Activated CD4-positive, alpha-beta T cell treated with anti-CD3 and anti-CD28 coated beads, Interleukin-2, amount 10 ng/mL, durations not matched to agents 24 days and 14 days (primary cell): Measurements from ENCODE around the gene EFL1. TPM values are rescaled to one million over a fixed set of nuclear protein-coding genes. Genes with fewer than 3 reads are reported as not detected.
"Not testable (repeated sequence)": the region's sequence is repeated elsewhere in the genome, so short reads cannot be mapped to it uniquely, and the experiment has no call there.

ENCODE experiments used
- DNase-seq: peaks from one replicate; pipeline ENCODE4 v3.0.0; 2022
- H3K27ac Mint-ChIP-seq: one replicate; pipeline ENCODE4 v1.8.0; 2022; ENCODE audit warnings: mild to moderate bottlenecking, mixed read lengths
- H3K27me3 Mint-ChIP-seq: one replicate; pipeline ENCODE4 v1.8.0; 2022; ENCODE audit warnings: mixed read lengths
- H3K36me3 Mint-ChIP-seq: one replicate; pipeline ENCODE4 v1.8.0; 2022; ENCODE audit warnings: low read depth, mild to moderate bottlenecking, mixed read lengths
- H3K4me1 Mint-ChIP-seq: one replicate; pipeline ENCODE4 v1.8.0; 2021; ENCODE audit warnings: mixed read lengths
- H3K4me3 Mint-ChIP-seq: one replicate; pipeline ENCODE4 v1.8.0; 2022; ENCODE audit warnings: mild to moderate bottlenecking, moderate library complexity, mixed read lengths
- H3K9me3 Mint-ChIP-seq: one replicate; pipeline ENCODE4 v1.8.0; 2021; ENCODE audit warnings: mixed read lengths
- intact Hi-C: fragments of 100-400 bp; cut with micrococcal nuclease; formaldehyde crosslinking; loops from one replicate; pipeline ENCODE4 v1.15.1; 2023
- total RNA-seq: library from RNA; stranded (reverse); gene quantifications from 2 replicates; pipeline ENCODE4 v1.2.3, GENCODE V29; 2022

Gene EFL1
- total RNA-seq, 1 donor from 2014 or later: 27.2 TPM

- DNase-seq, H3K27me3 Mint-ChIP-seq, intact Hi-C loops, H3K27ac Mint-ChIP-seq, H3K4me3 Mint-ChIP-seq, H3K9me3 Mint-ChIP-seq, H3K4me1 Mint-ChIP-seq: not testable (repeated sequence)
- H3K36me3 Mint-ChIP-seq: peaks cover 17% of the 10 kb centered on the region
These were observed 52.4 kb downstream of the EFL1 start for GRCh38 chr15:82210066-82210597.

GRCh38 chr15:82204575-82204974 is 58.0 kb downstream of the EFL1 start:
- intact Hi-C loops, H3K27ac Mint-ChIP-seq, H3K9me3 Mint-ChIP-seq, H3K4me1 Mint-ChIP-seq, H3K4me3 Mint-ChIP-seq, H3K27me3 Mint-ChIP-seq, H3K36me3 Mint-ChIP-seq, DNase-seq: not testable (repeated sequence)

- Mint-ChIP-seq H3K36me3 (peaks cover 2% of the 10 kb centered on the region), H3K9me3 (no peaks in the 10 kb centered on the region), H3K4me1 (peaks cover 5% of the 10 kb centered on the region), H3K27me3 (no peaks in the 10 kb centered on the region), H3K27ac (no peak overlapping the region), H3K4me3 (no peak overlapping the region)
- DNase-seq: peak; percentile 89
- intact Hi-C loops: loop anchor here (1.0 to 10.0 kb wide), 2 partner anchors 90 to 783 kb away; no protein-coding TSS in a partner anchor
These were observed 64.6 kb downstream of the EFL1 start for GRCh38 chr15:82197733-82198594.

GRCh38 chr15:82196353-82196752 is 66.2 kb downstream of the EFL1 start:
- Mint-ChIP-seq H3K27ac (no peak overlapping the region), H3K27me3 (no peaks in the 10 kb centered on the region), H3K4me1 (peaks cover 5% of the 10 kb centered on the region), H3K36me3 (peaks cover 2% of the 10 kb centered on the region), H3K9me3 (no peaks in the 10 kb centered on the region), H3K4me3 (no peak overlapping the region)
- DNase-seq: no peak
- intact Hi-C loops: loop anchor here (10.0 kb wide), 1 partner anchor 782 kb away; no protein-coding TSS in a partner anchor

- not testable (repeated sequence) for H3K9me3 Mint-ChIP-seq, DNase-seq, H3K27ac Mint-ChIP-seq, H3K4me3 Mint-ChIP-seq, H3K36me3 Mint-ChIP-seq, H3K27me3 Mint-ChIP-seq, H3K4me1 Mint-ChIP-seq
- intact Hi-C loops: loop anchor here (10.0 kb wide), 1 partner anchor 781 kb away; no protein-coding TSS in a partner anchor
These were observed 66.7 kb downstream of the EFL1 start for GRCh38 chr15:82195818-82196217.

- H3K4me3 Mint-ChIP-seq, H3K4me1 Mint-ChIP-seq, H3K27ac Mint-ChIP-seq, DNase-seq, H3K36me3 Mint-ChIP-seq, H3K27me3 Mint-ChIP-seq, H3K9me3 Mint-ChIP-seq: not testable (repeated sequence)
- intact Hi-C loops: loop anchor here (10.0 kb wide), 1 partner anchor 780 kb away; no protein-coding TSS in a partner anchor
These were observed 68.0 kb downstream of the EFL1 start for GRCh38 chr15:82194488-82194887.

- not testable (repeated sequence) for H3K27ac Mint-ChIP-seq, H3K4me1 Mint-ChIP-seq, DNase-seq, H3K9me3 Mint-ChIP-seq, H3K36me3 Mint-ChIP-seq, H3K27me3 Mint-ChIP-seq, H3K4me3 Mint-ChIP-seq
- intact Hi-C loops: loop anchor here (10.0 kb wide), 1 partner anchor 779 kb away; no protein-coding TSS in a partner anchor
These were observed 69.1 kb downstream of the EFL1 start for GRCh38 chr15:82193435-82193834.

- not testable (repeated sequence) for H3K4me1 Mint-ChIP-seq, H3K27ac Mint-ChIP-seq, H3K36me3 Mint-ChIP-seq, H3K27me3 Mint-ChIP-seq, DNase-seq, H3K9me3 Mint-ChIP-seq, H3K4me3 Mint-ChIP-seq
- intact Hi-C loops: loop anchor here (10.0 kb wide), 1 partner anchor 778 kb away; no protein-coding TSS in a partner anchor
These were observed 70.1 kb downstream of the EFL1 start for GRCh38 chr15:82192394-82192793.

- DNase-seq: no peak
- H3K36me3 Mint-ChIP-seq: no peaks in the 10 kb centered on the region
- intact Hi-C loops: no loop called here
- H3K9me3 Mint-ChIP-seq: no peaks in the 10 kb centered on the region
- no peak overlapping the region for H3K4me3 Mint-ChIP-seq
- no peaks in the 10 kb centered on the region for H3K27me3 Mint-ChIP-seq
- H3K4me1 Mint-ChIP-seq: no peaks in the 10 kb centered on the region
- no peak overlapping the region for H3K27ac Mint-ChIP-seq
These were observed 75.7 kb downstream of the EFL1 start for GRCh38 chr15:82186719-82187406.

- no peak for DNase-seq
- Mint-ChIP-seq H3K9me3 (no peaks in the 10 kb centered on the region), H3K36me3 (no peaks in the 10 kb centered on the region), H3K4me1 (no peaks in the 10 kb centered on the region), H3K4me3 (no peak overlapping the region), H3K27me3 (no peaks in the 10 kb centered on the region), H3K27ac (no peak overlapping the region)
- intact Hi-C loops: no loop called here
These were observed 76.4 kb downstream of the EFL1 start for GRCh38 chr15:82186161-82186560.

- no peaks in the 10 kb centered on the region for H3K36me3 Mint-ChIP-seq
- H3K9me3 Mint-ChIP-seq: no peaks in the 10 kb centered on the region
- no peak for DNase-seq
- H3K27me3 Mint-ChIP-seq: no peaks in the 10 kb centered on the region
- no peak overlapping the region for H3K4me3 Mint-ChIP-seq
- no peaks in the 10 kb centered on the region for H3K4me1 Mint-ChIP-seq
- intact Hi-C loops: no loop called here
- no peak overlapping the region for H3K27ac Mint-ChIP-seq
These were observed 77.8 kb downstream of the EFL1 start for GRCh38 chr15:82184776-82185175.

GRCh38 chr15:82184355-82184754 is 78.2 kb downstream of the EFL1 start:
- Mint-ChIP-seq H3K4me3 (no peak overlapping the region), H3K27ac (no peak overlapping the region), H3K36me3 (no peaks in the 10 kb centered on the region), H3K4me1 (no peaks in the 10 kb centered on the region), H3K9me3 (no peaks in the 10 kb centered on the region), H3K27me3 (no peaks in the 10 kb centered on the region)
- DNase-seq: no peak
- intact Hi-C loops: no loop called here

- intact Hi-C loops: no loop called here
- H3K36me3 Mint-ChIP-seq: no peaks in the 10 kb centered on the region
- no peak for DNase-seq
- no peak overlapping the region for H3K4me3 Mint-ChIP-seq
- no peak overlapping the region for H3K27ac Mint-ChIP-seq
- H3K9me3 Mint-ChIP-seq: no peaks in the 10 kb centered on the region
- H3K27me3 Mint-ChIP-seq: no peaks in the 10 kb centered on the region
- no peaks in the 10 kb centered on the region for H3K4me1 Mint-ChIP-seq
These were observed 79.2 kb downstream of the EFL1 start for GRCh38 chr15:82183121-82184031.
